Gastrocnemius medialis (tissue), 4 donors: ENCODE results near the gene PTPRN2. TPM values are rescaled to one million over a fixed set of nuclear protein-coding genes. Genes with fewer than 3 reads are reported as not detected.

Experiments used
- ATAC-seq, 2 donors: fragments of 150-250 bp; one replicate each; pipeline ENCODE4 v1.9.1; 2016
- DNase-seq, 2 donors: peaks; one replicate each; pipeline ENCODE4 v3.0.0-alpha.2; 2019
- H3K27ac ChIP-seq, 4 donors: fragments of 200-600 bp; sonication (generic); 1 replicate in 1 of 4; 2 replicates in 3 of 4; pipeline ENCODE4 v1.5.1; 2016 to 2018; ENCODE audit warnings: mild to moderate bottlenecking in 2 of 4, moderate library complexity in 1 of 4
- H3K27me3 ChIP-seq, 3 donors: fragments of 200-600 bp; sonication (generic) in 2 of 3; 1 replicate in 1 of 3; 2 replicates in 2 of 3; pipeline versions ENCODE4 v1.5.1 to v1.6.0; 2016 to 2019; ENCODE audit warnings: mild to moderate bottlenecking in 1 of 3, moderate library complexity in 1 of 3
- H3K36me3 ChIP-seq, 2 donors: fragments of 200-600 bp; sonication (generic) in 1 of 2; one replicate each; pipeline ENCODE4 v1.5.1; 2017 to 2018
- H3K4me1 ChIP-seq, 2 donors: fragments of 200-600 bp; sonication (generic) in 1 of 2; one replicate each; pipeline ENCODE4 v1.5.1; 2016 to 2017; ENCODE audit warnings: mild to moderate bottlenecking in 2 of 2
- H3K4me3 ChIP-seq, 4 donors: fragments of 200-600 bp; sonication (generic) in 3 of 4; 1 replicate in 1 of 4; 2 replicates in 3 of 4; pipeline ENCODE4 v1.5.1; 2016 to 2019; ENCODE audit warnings: mild to moderate bottlenecking in 2 of 4
- H3K9me3 ChIP-seq, 3 donors: fragments of 200-600 bp; sonication (generic) in 2 of 3; 1 replicate in 1 of 3; 2 replicates in 2 of 3; pipeline ENCODE4 v1.5.1; 2016 to 2019
- CTCF ChIP-seq, 5 experiments: fragments of 450-650 bp in 3 of 5; fragments of 200-600 bp in 2 of 5; sonication (generic) in 2 of 5; IDR thresholded peaks in 4 of 5; conservative IDR thresholded peaks in 1 of 5; 1 replicate in 4 of 5; 2 replicates in 1 of 5; pipeline ENCODE4 v1.5.1; 2016 to 2019; ENCODE audit warnings: antibody characterized with exemption in 5 of 5, mild to moderate bottlenecking in 3 of 5, moderate library complexity in 3 of 5
- POLR2A ChIP-seq, 2 donors: fragments of 450-650 bp; IDR thresholded peaks; one replicate each; pipeline ENCODE4 v1.6.1; 2017; ENCODE audit warnings: antibody characterized with exemption in 2 of 2, mild to moderate bottlenecking in 2 of 2, moderate library complexity in 2 of 2
- in situ Hi-C, 4 donors: fragments of 200-750 bp; cut with MboI; loops; one replicate each; pipeline versions ENCODE4 v1.15.0 to v1.8.0; 2017; ENCODE audit warnings: low sequenced_read_pairs in 4 of 4
- intact Hi-C: fragments of 100-400 bp; cut with DNase I; formaldehyde crosslinking; loops from one replicate; pipeline ENCODE4 v1.15.1; 2023; ENCODE audit warnings: low total_unique reads
- total RNA-seq, 4 donors: library from RNA; depleted of rRNA; stranded (reverse); fragments of >200 nt; gene quantifications; one replicate each; pipeline versions ENCODE4 v1.1.0 to v1.2.3, GENCODE V29; 2016

The PTPRN2 gene
- total RNA-seq, 4 donors from 2014 or later = 0.66 to 0.85 (median 0.81) TPM

- no peak for DNase-seq
- no peaks in the 10 kb centered on the region for H3K27me3 ChIP-seq
- H3K36me3 ChIP-seq = no peaks in the 10 kb centered on the region
- no peak overlapping the region for H3K4me3 ChIP-seq
- no peaks in the 10 kb centered on the region for H3K9me3 ChIP-seq
- no peak overlapping the region for H3K27ac ChIP-seq
- in situ Hi-C loops = no loop called here
- H3K4me1 ChIP-seq = no peaks in the 10 kb centered on the region
- no peak for ATAC-seq
- TF ChIP-seq POLR2A (IDR thresholded peaks at IDR 0.05) = no peak
- TF ChIP-seq CTCF (IDR thresholded peaks at IDR 0.05 in 4 of 5, conservative IDR thresholded peaks at IDR 0.05 in 1 of 5) = no peak
- intact Hi-C loops = no loop called here
Observed at GRCh38 chr7:158321936-158322615, 265.5 kb downstream of the PTPRN2 start.

GRCh38 chr7:158321056-158321700 lies 266.4 kb downstream of the PTPRN2 start:
- Histone ChIP-seq H3K36me3 (no peaks in the 10 kb centered on the region), H3K27ac (no peak overlapping the region), H3K4me1 (no peaks in the 10 kb centered on the region), H3K9me3 (no peaks in the 10 kb centered on the region), H3K4me3 (no peak overlapping the region), H3K27me3 (no peaks in the 10 kb centered on the region)
- TF ChIP-seq POLR2A (IDR thresholded peaks at IDR 0.05) (no peak), CTCF (IDR thresholded peaks at IDR 0.05 in 4 of 5, conservative IDR thresholded peaks at IDR 0.05 in 1 of 5) (no peak)
- ATAC-seq (no peak), DNase-seq (no peak)
- intact Hi-C loops (no loop called here), in situ Hi-C loops (no loop called here)

DNA sequence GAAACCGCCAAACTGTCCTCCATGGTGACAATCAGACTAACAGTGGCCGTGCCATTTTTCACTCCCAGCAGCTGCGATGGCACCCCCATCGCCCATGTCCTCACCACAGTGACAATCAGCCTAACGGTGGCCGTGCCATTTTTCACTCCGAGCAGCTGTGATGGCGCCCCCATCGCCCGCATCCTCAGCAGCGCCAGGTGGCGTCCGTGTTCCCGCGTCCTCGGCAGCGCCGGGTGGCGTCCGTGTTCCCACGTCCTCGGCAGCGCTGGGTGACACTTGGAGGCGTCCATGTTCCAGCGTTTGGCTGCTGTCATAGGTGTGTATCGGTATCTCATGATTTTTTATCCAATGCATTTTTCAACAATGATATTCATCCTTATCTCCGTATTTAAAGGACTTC lies 267.3 kb downstream of the PTPRN2 start:
- intact Hi-C loops = no loop called here
- Histone ChIP-seq H3K4me3 (no peak overlapping the region), H3K9me3 (no peaks in the 10 kb centered on the region), H3K4me1 (no peaks in the 10 kb centered on the region), H3K27ac (no peak overlapping the region), H3K27me3 (no peaks in the 10 kb centered on the region), H3K36me3 (no peaks in the 10 kb centered on the region)
- ATAC-seq (no peak), DNase-seq (no peak)
- TF ChIP-seq CTCF (IDR thresholded peaks at IDR 0.05 in 4 of 5, conservative IDR thresholded peaks at IDR 0.05 in 1 of 5) = no peak
- no peak for TF ChIP-seq POLR2A (IDR thresholded peaks at IDR 0.05)
- in situ Hi-C loops = no loop called here

DNA sequence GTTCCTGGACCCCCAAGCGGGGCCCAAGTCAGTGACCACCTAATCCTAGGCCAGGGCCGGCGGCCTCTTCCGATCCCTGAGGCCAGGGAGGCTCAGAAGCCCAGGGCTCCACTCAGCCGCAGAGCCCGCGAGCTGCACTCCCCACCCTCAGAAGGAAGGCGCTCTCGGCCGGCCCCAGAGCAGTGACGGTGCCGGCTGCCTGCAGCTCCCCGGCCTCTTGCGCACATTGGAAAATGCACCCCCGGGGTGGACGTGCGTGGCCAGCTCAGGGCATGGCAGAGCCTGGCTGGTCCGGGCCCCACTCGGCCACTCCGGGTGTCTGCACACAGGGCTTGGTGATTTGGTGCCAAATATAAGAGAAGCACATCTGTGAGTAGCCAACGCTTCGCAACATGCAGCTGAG lies 269.1 kb downstream of the PTPRN2 start:
- H3K27me3 ChIP-seq = no peaks in the 10 kb centered on the region
- in situ Hi-C loops = no loop called here

More for the DNA sequence above, 269.1 kb downstream of the PTPRN2 start:
- DNase-seq (no peak), ATAC-seq (no peak)
- Histone ChIP-seq H3K27ac (no peak overlapping the region), H3K9me3 (no peaks in the 10 kb centered on the region), H3K4me3 (no peak overlapping the region), H3K4me1 (no peaks in the 10 kb centered on the region), H3K36me3 (no peaks in the 10 kb centered on the region)
- intact Hi-C loops = no loop called here
- no peak for TF ChIP-seq CTCF (IDR thresholded peaks at IDR 0.05 in 4 of 5, conservative IDR thresholded peaks at IDR 0.05 in 1 of 5)
